Skeletal muscle tissue (tissue), 4 donors: ENCODE results near the gene NME3. TPM values are rescaled to one million over a fixed set of nuclear protein-coding genes. Genes with fewer than 3 reads are reported as not detected.
"Not testable (repeated sequence)": the region's sequence is repeated elsewhere in the genome, so short reads cannot be mapped to it uniquely, and the experiment has no call there.

ENCODE experiments used
- H3K27ac ChIP-seq: one replicate; pipeline ENCODE4 v1.7.0; 2013; ENCODE audit warnings: mild to moderate bottlenecking, low read depth, low read length, inconsistent platforms
- H3K27me3 ChIP-seq, 3 donors: one replicate each; pipeline ENCODE4 v1.7.0; 2013; ENCODE audit warnings: low read length in 3 of 3; ENCODE audit not compliant: control insufficient read depth in 3 of 3, insufficient read depth in 3 of 3
- H3K36me3 ChIP-seq, 3 donors: one replicate each; pipeline ENCODE4 v1.7.0; 2013; ENCODE audit warnings: low read length in 3 of 3; ENCODE audit not compliant: control insufficient read depth in 3 of 3, insufficient read depth in 3 of 3
- H3K4me1 ChIP-seq, 3 donors: one replicate each; pipeline ENCODE4 v1.7.0; 2013; ENCODE audit warnings: low read length in 3 of 3, mild to moderate bottlenecking in 3 of 3; ENCODE audit not compliant: control insufficient read depth in 3 of 3, insufficient read depth in 3 of 3
- H3K4me3 ChIP-seq, 3 donors: one replicate each; pipeline ENCODE4 v1.7.0; 2013; ENCODE audit warnings: low read length in 3 of 3
- H3K9ac ChIP-seq, 3 donors: one replicate each; pipeline ENCODE4 v1.7.0; 2013; ENCODE audit warnings: low read length in 3 of 3, mild to moderate bottlenecking in 3 of 3, moderate library complexity in 2 of 3, low read depth in 1 of 3
- H3K9me3 ChIP-seq, 3 donors: one replicate each; pipeline ENCODE4 v1.7.0; 2013; ENCODE audit warnings: low read length in 3 of 3; ENCODE audit not compliant: control insufficient read depth in 3 of 3
- total RNA-seq: library from RNA; depleted of rRNA; stranded (reverse); fragments of >200 nt; gene quantifications from one replicate; pipeline ENCODE4 v1.2.3, GENCODE V29; 2014
- donor health status: Osteomylitis.

The NME3 gene
- total RNA-seq, 1 donor from 2014 or later: 20.4 TPM

DNA sequence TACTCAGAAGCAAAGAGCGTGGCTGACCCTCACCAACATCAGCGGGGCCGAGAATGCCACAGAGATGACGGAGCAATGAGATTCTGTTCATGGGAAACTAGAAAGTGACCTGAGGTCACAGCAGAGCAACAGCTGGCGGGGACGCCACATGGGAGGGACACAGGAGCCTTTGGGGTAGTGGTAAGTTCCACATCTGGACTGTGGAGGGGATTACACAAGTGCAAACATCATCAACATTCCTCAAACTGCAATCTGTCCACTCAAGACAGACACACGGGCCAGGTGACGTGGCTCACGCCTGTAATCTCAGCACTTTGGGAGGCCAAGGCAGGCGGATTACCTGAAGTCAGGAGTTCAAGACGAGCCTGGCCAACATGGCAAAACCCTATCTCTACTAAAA is 44.1 kb upstream of the NME3 start:
- no peaks in the 10 kb centered on the region for H3K9me3 ChIP-seq
- H3K36me3 ChIP-seq: peaks cover 28 to 40% (median 38%) of the 10 kb centered on the region in 3 donors
- no peaks in the 10 kb centered on the region for H3K27me3 ChIP-seq
- H3K4me1 ChIP-seq: no peaks in the 10 kb centered on the region
- no peak overlapping the region for H3K27ac ChIP-seq
- H3K9ac ChIP-seq: no peak overlapping the region
- H3K4me3 ChIP-seq: no peak overlapping the region

DNA sequence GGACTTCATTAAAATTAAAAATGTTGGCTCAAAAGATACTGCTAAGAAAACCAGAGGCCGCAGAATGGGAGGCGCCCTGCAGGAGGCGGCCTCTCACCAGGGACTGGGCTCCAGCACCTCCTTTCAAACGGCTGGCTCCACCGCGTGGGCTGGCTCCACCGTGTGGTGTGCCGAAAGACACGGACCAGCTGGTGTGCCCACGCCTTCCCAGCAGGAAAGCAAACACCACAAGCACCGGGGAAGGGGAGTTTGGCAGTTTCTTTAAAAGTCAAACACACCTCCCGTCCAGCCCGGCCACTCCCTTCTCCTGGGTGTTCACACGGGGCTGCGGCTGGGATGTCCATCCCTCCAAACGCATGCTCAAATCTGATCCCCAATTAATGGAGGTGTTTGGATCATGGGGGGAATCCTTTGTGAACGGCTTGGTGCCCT is 41.4 kb upstream of the NME3 start:
- H3K4me1 ChIP-seq: no peaks in the 10 kb centered on the region
- no peak overlapping the region for H3K4me3 ChIP-seq
- H3K27me3 ChIP-seq: no peaks in the 10 kb centered on the region
- H3K9ac ChIP-seq: no peak overlapping the region
- H3K36me3 ChIP-seq: peaks cover 39 to 47% (median 44%) of the 10 kb centered on the region in 3 donors
- H3K9me3 ChIP-seq: no peaks in the 10 kb centered on the region
- no peak overlapping the region for H3K27ac ChIP-seq

DNA sequence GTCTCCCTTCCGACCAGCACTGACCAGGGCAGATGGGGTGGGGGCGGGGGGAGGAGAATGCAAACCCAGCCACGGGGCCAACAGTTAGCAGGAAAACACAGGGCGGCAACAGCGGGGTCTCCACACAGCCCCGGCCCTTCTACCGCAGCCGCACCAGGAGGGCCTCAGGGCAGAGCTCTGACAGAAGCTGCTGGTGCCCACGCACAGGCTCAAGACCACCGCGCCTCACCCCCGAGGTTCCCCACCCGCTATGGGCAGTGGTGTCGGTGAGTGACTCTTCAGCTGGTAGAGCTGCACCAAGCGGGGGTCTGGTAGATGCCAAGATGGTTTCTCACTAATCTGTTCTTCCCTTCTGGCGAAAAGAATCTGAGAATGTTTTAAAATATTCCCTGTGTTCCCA is 39.2 kb upstream of the NME3 start:
- H3K36me3 ChIP-seq: peaks cover 35 to 38% (median 35%) of the 10 kb centered on the region in 3 donors

DNA sequence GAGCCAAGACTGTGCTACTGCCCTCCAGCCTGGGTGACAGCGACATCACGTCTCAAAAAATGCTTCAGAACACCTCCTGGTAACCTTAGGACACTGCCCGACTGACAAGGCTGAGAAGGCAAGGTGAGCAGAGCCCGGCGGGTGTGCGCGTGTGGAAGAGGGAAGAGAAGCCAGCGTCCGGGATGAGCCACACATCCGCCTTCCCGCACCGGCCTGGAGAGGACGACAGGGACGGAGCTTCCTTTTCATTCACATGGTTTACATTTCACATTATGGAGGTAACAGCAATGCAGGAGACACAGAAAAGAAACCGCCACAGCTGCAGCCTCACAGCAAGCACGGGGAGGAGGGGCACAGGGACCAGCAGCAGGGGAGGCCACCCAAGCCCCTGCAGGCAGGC is 38.8 kb upstream of the NME3 start:
- H3K9ac ChIP-seq: no peak overlapping the region
- no peak overlapping the region for H3K27ac ChIP-seq
- H3K27me3 ChIP-seq: no peaks in the 10 kb centered on the region
- no peaks in the 10 kb centered on the region for H3K9me3 ChIP-seq
- H3K36me3 ChIP-seq: peaks cover 34 to 36% (median 36%) of the 10 kb centered on the region in 3 donors
- H3K4me3 ChIP-seq: no peak overlapping the region
- no peaks in the 10 kb centered on the region for H3K4me1 ChIP-seq

More for the DNA sequence above, 39.2 kb upstream of the NME3 start:
- H3K9me3 ChIP-seq: no peaks in the 10 kb centered on the region
- no peaks in the 10 kb centered on the region for H3K27me3 ChIP-seq
- no peak overlapping the region for H3K4me3 ChIP-seq
- no peak overlapping the region for H3K9ac ChIP-seq
- no peak overlapping the region for H3K27ac ChIP-seq
- H3K4me1 ChIP-seq: no peaks in the 10 kb centered on the region

DNA sequence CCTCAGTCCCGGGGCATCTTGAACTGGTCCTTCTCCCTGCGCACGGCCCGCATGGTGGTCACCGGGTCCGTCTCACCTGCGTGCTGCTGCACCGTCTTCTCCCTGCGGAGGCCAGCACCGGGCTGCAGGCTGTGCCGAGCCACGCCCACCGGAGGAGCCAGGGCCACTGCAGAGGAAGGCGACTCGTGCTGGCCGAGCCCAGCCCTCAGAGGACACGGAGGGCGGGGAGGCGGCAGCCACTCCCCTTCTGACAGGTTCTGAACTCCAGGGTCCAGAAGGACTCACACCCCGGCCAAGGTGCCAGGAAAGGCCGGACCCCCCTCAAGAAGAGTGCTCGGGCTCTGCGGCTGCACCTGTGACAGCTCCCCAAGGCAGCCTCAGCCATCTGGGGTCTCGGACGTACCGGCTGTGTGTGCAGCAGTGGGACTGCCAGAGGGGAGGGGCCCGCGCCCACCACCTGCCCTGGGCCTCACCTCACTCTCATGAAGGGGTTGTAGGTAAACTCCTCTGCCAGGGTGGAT is 38.0 kb upstream of the NME3 start:
- H3K4me1 ChIP-seq: no peaks in the 10 kb centered on the region
- H3K9ac ChIP-seq: no peak overlapping the region
- no peaks in the 10 kb centered on the region for H3K27me3 ChIP-seq
- H3K4me3 ChIP-seq: no peak overlapping the region
- no peak overlapping the region for H3K27ac ChIP-seq
- H3K36me3 ChIP-seq: peaks cover 32 to 36% (median 33%) of the 10 kb centered on the region in 3 donors
- no peaks in the 10 kb centered on the region for H3K9me3 ChIP-seq

DNA sequence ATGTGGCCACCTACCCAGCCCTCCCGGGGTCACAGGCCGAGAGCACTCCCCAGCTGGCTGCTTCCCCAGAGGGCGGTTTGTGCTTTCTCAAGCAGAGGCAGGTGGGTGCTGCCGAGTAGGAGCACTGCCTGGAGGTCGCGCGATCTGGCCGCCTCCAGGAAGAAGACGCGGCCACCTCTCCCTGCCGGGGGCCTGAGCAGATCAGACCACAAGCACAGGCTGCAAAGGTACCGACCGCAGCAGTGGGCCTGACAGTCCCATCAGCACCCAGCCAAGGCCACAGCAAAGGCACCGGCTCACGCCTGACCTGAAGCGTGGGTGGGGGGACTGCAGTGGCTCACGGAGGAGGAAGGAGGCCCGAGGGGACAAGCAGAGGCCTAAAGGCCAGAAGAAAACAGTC is 37.3 kb upstream of the NME3 start:
- H3K9me3 ChIP-seq: no peaks in the 10 kb centered on the region
- no peaks in the 10 kb centered on the region for H3K27me3 ChIP-seq
- no peak overlapping the region for H3K27ac ChIP-seq
- H3K4me3 ChIP-seq: no peak overlapping the region
- H3K36me3 ChIP-seq: peaks cover 33% of the 10 kb centered on the region in 3 donors
- H3K9ac ChIP-seq: no peak overlapping the region
- H3K4me1 ChIP-seq: no peaks in the 10 kb centered on the region

DNA sequence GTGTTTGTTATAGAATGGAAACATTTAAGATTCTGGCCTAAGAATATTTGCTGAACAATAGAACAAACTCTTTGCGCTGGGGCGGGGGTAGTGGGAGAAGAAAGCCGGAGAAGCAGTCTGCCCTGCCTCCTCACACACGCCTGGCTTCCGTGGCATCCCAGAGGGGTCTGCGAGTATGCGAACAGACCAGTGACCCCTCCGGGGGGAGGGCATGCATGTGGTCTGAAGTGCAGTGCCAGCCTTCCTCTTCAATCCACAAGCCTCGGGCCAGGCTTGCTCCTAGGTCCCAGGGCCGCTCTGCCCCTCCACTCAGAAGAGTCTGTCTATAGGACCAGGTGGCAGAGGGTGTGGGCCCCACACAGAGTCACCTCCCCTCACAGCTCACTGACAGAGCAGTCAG is 36.3 kb upstream of the NME3 start:
- Histone ChIP-seq H3K36me3 (peaks cover 29 to 33% (median 30%) of the 10 kb centered on the region in 3 donors), H3K9ac (no peak overlapping the region), H3K4me3 (no peak overlapping the region), H3K27me3 (no peaks in the 10 kb centered on the region), H3K9me3 (no peaks in the 10 kb centered on the region), H3K27ac (no peak overlapping the region), H3K4me1 (no peaks in the 10 kb centered on the region)

DNA sequence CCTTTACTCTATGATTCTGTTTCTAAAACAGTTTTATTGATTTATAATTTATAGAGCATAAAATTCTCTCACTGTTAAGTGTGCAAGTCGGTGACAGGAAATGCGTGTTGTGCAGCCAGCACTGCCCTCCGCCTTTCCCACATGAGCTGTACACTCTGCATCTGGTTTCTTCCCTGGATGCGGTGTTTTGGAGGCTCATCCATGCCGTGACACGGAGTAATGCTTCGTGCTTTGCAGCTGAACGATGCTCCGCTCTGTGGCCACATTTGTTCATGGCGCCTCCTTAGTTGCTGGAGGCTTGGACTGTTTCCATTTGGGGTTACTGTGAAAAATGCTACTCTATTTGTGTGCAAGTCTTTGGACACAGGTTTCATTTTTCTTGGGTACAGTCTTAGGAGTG is 29.4 kb upstream of the NME3 start:
- no peak overlapping the region for H3K4me3 ChIP-seq
- no peak overlapping the region for H3K9ac ChIP-seq
- no peaks in the 10 kb centered on the region for H3K9me3 ChIP-seq
- no peaks in the 10 kb centered on the region for H3K27me3 ChIP-seq
- peaks cover 3 to 6% (median 4%) of the 10 kb centered on the region in 3 donors for H3K36me3 ChIP-seq
- no peak overlapping the region for H3K27ac ChIP-seq
- H3K4me1 ChIP-seq: no peaks in the 10 kb centered on the region

DNA sequence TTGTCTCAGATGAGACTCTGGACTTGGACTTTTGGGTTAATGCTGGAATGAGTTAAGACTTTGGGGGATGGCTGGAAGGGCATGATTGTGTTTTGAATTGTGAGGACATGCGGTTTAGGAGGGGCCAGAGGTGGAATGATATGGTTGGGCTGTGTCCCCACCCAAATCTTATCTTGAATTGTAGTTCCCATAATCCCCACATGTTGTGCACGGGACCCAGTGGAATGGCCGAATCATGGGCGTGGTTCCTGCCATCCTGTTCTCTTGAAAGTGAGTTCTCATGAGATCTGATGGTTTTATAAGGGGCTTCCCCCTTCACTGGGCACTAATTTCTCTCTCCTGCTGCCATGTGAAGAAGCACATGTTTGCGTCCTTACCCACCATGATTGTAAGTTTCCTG is 27.9 kb upstream of the NME3 start:
- H3K9ac ChIP-seq, H3K27ac ChIP-seq, H3K4me1 ChIP-seq, H3K36me3 ChIP-seq, H3K27me3 ChIP-seq, H3K9me3 ChIP-seq, H3K4me3 ChIP-seq: not testable (repeated sequence)

DNA sequence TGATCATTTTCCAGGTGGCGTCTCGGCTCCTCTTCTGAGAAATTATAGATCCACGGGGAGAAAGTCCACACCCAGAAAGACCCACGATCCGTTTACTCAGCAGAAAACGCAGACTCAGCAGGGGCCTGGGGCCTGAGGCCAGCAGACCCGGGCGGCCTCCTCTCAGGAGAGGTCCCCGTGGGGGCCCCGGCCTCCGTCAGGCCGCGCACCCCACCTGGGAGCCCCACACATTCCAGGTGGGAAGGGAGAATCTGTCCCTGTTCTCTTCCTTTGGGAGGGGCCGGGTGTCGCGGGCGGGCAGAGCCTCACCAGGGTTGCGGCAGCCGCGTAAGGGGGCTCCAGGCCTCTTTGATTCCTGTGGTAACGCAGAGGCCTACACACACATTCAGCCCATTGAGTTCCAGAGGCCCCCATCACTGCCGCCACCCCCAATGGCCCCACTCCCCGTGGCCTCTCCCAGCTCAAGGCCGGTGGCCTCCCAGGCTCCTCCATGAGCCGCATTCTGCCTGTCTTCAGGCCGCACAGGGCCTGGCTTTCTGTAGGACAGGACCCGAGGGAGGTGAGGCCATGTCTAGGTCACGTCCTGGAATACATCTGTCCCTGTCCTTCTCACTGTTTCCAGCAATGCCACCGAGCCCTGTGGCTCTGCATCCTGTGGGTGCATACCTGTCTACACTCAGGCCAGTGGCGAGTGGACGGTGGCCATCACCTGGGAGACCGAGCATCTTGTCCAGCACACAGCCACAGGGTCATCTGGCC is 23.7 kb upstream of the NME3 start:
- no peak overlapping the region for H3K9ac ChIP-seq
- no peak overlapping the region for H3K27ac ChIP-seq
- peaks cover 0 to 9% (median 2%) of the 10 kb centered on the region in 3 donors for H3K36me3 ChIP-seq
- no peaks in the 10 kb centered on the region for H3K9me3 ChIP-seq
- no peaks in the 10 kb centered on the region for H3K27me3 ChIP-seq
- H3K4me3 ChIP-seq: no peak overlapping the region
- no peaks in the 10 kb centered on the region for H3K4me1 ChIP-seq
